Measurements from ENCODE around the gene PRKG2.
A peak's percentile ranks its signal among the peaks of the same experiment; 100 is the strongest.

Gene PRKG2

GRCh38 chr4:81085291-81085690 is 129.7 kb downstream of the PRKG2 start:
- DNase-seq, result no peak

GRCh38 chr4:81084634-81085033 is 130.4 kb downstream of the PRKG2 start:
- DNase-seq, result no peak

GRCh38 chr4:81084029-81084428 is 131.0 kb downstream of the PRKG2 start:
- no peak for DNase-seq

- DNase-seq, result no peak
Measured at GRCh38 chr4:81081156-81081555, 133.9 kb downstream of the PRKG2 start.

- DNase-seq, result no peak
Measured at GRCh38 chr4:81071013-81071412, 144.0 kb downstream of the PRKG2 start.

- DNase-seq, result peak; percentile 36 to 46
Measured at GRCh38 chr4:81069706-81070331, 145.2 kb downstream of the PRKG2 start.

- DNase-seq, result no peak
Measured at GRCh38 chr4:81065446-81065845, 149.6 kb downstream of the PRKG2 start.

GRCh38 chr4:81062001-81062400 is 153.0 kb downstream of the PRKG2 start:
- DNase-seq, result no peak

- no peak for DNase-seq
Measured at GRCh38 chr4:81061344-81061730, 153.7 kb downstream of the PRKG2 start.

GRCh38 chr4:81060587-81061343 is 154.3 kb downstream of the PRKG2 start:
- no peak for DNase-seq

GRCh38 chr4:81058621-81059020 is 156.4 kb downstream of the PRKG2 start:
- no peak for DNase-seq

- peak in 1 of 2 experiments; percentile 35 for DNase-seq
Measured at GRCh38 chr4:81052119-81053068, 162.6 kb downstream of the PRKG2 start.

GRCh38 chr4:81049907-81050306 is 165.1 kb downstream of the PRKG2 start:
- DNase-seq, result no peak

- DNase-seq, result no peak
Measured at GRCh38 chr4:81049330-81049729, 165.7 kb downstream of the PRKG2 start.

GRCh38 chr4:81042578-81043365 is 172.2 kb downstream of the PRKG2 start:
- DNase-seq, result no peak

- no peak for DNase-seq
Measured at GRCh38 chr4:81040012-81040659, 174.9 kb downstream of the PRKG2 start.

GRCh38 chr4:81039351-81039972 is 175.6 kb downstream of the PRKG2 start:
- no peak for DNase-seq

GRCh38 chr4:81038636-81039350 is 176.2 kb downstream of the PRKG2 start:
- no peak for DNase-seq

Measured in stimulated activated CD4-positive, alpha-beta T cell treated with anti-CD3 and anti-CD28 coated beads, Interleukin-4, amount 100 ng/mL, for 4 hours (primary cell).